ENCODE measurements around the gene SFXN3.

Gene SFXN3

DNA sequence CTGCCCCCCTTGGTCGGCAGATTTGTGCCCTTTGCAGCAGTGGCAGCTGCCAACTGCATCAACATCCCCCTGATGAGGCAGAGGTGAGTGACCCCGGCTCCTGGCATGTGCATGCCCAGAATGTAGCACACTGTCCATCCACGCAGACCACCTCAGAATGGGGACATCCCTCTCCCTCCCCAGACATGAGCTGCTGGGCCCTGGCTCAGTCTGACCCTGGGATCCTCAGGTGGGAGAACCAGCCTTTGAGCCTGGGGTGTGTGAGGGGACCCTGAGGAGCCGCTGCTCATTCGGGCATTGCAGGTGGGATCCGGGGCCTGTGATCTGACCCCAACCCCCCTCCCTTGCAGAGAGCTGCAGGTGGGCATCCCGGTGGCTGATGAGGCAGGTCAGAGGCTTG, 5.7 kb downstream of the SFXN3 start:
- no peak for DNase-seq

GRCh38 chr10:101038484-101038883, 7.5 kb downstream of the SFXN3 start:
- no peak for DNase-seq

- DNase-seq: no peak
These were observed 9.0 kb downstream of the SFXN3 start for GRCh38 chr10:101040061-101040460.

- no peak for DNase-seq
These were observed 9.8 kb downstream of the SFXN3 start for GRCh38 chr10:101040851-101041250.

- peak; percentile 38 for DNase-seq
These were observed 10.3 kb downstream of the SFXN3 start for GRCh38 chr10:101041252-101041761.

DNA sequence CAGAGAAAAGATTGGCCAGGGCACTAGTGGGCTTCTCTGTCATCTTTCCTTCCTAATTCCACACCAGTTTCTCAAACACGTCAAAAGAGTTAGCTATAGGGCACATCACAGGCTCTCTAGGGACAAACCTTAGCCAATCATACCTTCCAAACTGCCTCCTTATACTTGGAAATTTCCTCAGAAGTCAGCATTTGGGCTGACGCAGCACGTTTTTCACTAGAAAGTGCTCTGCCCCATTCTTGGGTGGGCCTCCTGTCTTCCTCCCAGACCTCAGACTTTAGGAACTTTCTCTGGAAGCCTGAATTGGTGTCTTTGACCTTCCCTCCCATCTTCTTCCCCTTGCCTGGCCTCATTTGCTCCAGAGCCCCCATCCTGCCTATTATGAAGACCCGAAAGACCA, 11.1 kb downstream of the SFXN3 start:
- DNase-seq: no peak

GRCh38 chr10:101042667-101043362, 11.8 kb downstream of the SFXN3 start:
- DNase-seq: peak; percentile 53

GRCh38 chr10:101043363-101043707, 12.3 kb downstream of the SFXN3 start:
- DNase-seq: no peak

- no peak for DNase-seq
These were observed 13.1 kb downstream of the SFXN3 start for GRCh38 chr10:101044117-101044516.

DNA sequence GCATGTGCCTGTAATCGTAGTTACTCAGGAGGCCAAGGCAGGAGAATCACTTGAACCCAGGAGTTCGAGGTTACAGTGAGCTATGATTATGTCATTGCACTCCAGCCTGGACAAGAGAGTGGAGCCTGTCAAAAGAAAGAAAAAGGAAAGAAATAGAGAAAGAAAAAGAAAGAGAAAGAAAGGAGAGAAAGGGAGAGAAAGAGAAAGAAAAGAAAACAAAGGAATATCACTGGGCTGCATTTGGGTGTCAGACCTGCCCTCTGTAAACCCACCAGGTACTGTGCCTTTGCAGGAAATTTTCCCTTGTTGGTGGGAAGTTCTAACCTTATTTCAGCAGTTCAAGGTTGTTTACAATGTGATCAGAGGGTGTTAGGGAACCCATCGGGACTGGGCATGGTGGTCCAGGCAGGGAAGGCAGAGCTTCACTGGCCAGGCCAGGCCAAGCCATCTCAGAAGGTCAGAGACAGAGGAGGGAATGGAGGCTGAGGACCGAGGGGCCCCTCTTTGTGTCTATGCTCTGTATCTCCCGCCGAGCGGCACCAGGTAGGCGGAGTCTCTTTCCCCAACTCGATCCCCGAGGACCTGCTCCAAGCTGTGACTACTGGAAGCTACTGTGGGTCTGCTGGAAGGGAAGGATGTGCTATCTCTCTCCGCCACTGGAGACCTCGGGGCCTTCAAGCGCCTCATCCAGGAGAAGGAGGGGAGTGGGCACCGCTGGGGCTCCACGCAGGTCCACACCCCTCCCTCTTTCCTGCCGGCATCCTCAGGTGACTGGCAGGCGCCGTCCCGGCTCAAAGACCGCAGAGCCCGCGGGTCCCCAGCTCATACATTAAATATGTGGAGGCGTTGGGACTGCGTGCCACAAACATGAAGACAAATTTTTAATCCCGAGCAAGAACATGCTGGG, 15.6 kb downstream of the SFXN3 start:
- DNase-seq: no peak

- DNase-seq: no peak
These were observed 16.2 kb downstream of the SFXN3 start for GRCh38 chr10:101047268-101047667.

DNA sequence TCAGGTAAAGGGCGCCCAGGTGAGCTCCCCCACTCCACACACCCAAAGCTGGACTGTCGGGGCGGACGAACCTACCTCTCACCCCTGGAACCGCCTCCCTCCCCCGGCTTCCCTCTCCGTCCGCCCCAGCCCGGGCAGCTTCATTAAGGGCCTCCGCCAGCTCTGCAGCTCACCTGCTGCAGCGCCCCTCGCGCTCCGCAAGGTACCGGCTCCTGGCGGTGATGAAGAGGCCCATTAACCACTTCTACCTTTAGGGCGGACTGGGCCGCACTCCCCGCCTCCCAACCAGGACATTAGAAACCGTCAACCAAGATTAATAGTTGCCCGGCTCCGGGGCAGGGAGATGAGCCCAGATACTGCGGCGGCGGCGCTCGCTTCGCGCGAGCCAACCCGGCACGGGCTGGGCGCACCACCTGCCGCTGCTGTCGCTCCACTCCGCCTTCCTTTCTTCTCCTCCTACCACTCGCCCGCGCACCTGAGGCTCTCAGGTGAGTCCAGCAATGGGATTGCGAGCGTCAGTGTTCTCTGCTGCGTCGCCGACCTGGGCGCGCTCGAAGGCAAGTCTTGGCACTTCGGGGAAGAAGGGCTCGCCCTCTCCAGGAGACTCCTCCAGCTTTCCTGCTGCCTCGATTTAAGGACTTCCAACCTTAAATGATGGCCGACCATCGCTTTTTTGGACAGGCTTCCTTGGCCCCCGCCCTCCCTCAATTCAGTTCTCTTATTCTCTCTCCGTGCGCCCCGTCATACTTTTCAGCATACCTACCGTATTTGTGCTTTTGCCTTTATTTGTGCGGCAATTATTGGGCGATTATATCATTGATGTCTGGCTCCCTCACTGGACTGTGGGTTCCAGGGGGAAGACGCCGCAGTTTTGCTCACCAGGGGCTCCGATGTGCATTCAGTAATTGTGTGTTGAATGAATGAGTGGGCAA, 17.2 kb downstream of the SFXN3 start:
- no peak for DNase-seq

DNA sequence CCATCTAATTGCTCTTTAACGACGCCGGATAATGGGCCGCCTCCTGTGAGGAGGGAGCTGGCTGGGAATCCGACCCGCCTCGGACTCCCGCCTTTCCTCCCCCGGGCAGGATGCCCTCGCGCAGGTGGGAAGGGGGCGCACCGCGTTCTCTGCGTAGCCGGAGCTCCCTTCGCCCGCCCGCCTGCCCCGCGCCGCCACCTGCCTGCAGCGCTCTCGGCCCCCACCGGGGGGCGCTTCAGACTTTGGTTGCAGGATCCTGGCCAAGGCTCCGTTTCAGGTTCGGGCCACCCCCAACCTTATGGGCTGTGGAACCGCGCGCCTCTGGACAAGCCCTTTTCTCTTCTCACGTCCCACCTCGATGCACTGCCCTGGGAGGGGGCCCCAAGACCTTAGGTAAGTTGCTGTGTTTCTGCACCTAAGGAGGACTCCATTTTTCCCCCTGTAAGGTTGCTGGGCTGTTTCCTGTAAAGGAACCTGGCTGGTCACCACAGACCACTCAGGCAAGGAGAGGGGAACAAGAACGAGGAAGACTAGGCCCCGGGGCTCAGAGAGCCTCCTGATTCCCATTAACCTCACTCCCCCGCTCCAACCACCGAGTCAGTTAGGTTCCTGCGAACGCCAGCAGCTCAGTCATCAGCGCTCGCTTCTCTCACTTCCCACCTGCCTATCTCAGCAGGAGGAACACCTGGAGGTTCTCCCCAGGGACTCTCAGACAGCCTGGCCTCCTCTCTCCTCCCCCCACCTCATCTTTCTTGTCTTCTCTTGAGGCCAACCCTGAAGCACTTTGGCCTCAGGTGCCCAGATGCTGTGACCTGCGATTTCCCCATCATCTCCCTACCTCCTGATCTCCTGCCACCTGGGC, 19.4 kb downstream of the SFXN3 start:
- DNase-seq: no peak

- DNase-seq: no peak
These were observed 21.3 kb downstream of the SFXN3 start for GRCh38 chr10:101052285-101052684.

- DNase-seq: no peak
These were observed 22.5 kb downstream of the SFXN3 start for GRCh38 chr10:101053516-101053915.

DNA sequence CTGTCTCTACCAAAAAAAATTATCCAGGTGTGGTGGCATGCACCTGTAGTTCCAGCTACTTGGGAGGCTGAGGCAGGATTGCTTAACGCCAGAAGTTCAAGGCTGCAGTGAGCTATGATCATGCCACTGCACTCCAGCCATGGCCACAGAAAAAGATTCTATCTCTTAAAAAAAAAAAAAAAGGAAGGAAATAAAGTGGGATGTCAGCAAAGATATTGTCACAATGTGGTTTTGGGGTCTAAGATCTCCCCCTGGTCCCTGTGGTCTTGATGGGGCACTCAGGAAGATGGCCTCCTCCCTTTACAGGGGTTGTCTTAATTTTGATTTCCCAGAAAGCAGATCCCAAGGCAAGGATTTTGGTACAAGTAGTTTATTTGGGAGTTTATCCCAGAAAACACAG, 23.3 kb downstream of the SFXN3 start:
- no peak for DNase-seq

GRCh38 chr10:101054876-101055275, 23.8 kb downstream of the SFXN3 start:
- no peak for DNase-seq

DNA sequence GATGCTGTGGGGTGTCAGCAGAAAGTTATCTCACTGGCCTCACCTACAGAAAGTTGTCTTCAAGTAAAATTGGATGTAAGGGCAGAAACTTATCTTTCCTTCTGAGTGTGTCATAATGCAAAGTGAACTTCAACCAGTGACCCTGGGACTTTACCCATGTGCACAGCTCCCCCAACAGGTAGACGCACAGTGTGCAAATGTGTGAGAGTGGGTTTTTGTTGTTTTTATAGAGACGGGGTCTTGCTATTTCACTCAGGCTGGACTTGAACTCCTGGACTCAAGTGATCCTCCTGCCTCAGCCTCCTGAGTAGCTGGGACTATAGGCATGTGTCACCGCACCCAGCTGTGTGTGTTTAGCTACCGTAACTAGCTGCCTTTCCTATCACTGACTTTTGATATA, 24.4 kb downstream of the SFXN3 start:
- DNase-seq: no peak

DNA sequence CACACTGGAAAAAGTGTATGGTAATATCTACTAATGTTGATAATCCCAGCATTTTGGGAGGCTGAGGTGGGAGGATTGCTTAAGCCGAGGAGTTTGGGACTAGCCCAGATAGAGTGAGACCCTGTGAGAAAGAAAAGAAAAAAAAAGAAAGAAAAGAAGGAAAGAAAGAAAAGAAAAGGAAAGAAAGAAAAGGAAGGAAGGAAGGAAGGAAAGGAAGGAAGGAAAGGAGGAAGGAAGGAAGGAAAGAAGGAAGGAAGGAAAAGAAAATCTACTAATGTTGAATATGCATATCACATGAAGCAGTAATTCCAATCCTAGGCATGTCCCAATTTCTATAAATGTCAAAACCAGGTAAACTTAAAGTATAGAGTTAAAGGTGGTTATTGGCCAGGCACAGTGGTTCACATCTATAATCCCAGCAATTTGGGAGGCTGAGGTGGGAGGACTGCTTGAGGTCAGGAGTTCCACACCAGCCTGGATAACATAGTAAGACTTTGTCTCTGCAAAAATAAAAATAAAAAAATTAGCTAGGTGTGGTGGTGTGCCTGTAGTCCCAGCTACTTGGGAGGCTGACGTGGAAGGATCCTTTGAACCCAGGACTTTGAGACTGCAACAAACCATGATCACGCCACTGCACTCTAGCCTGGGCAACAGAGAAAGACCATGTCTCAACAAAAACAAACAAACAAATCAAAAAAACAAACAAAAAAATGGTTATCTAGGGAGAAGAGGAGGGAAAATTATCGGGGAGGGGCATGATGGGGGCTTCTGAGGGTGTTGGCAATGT, 25.5 kb downstream of the SFXN3 start:
- no peak for DNase-seq

- DNase-seq: peak; percentile 73
These were observed 29.3 kb downstream of the SFXN3 start for GRCh38 chr10:101060036-101060950.

Data from NCI-H446 treated with DMSO at 0.1 percent for 48 hours (cell line).